IMR-90 (cell line): ENCODE measurements around the gene CEBPG.

ENCODE experiments used
- BHLHE40 ChIP-seq: fragments of 150-350 bp; IDR thresholded peaks from 2 replicates; pipeline ENCODE4 v1.6.1; 2016; ENCODE audit warnings: mild to moderate bottlenecking, low read depth, low read length
- CEBPB ChIP-seq: IDR thresholded peaks from 2 replicates; pipeline ENCODE4 v1.6.1; 2012; ENCODE audit warnings: low read depth, low read length, improper control_type of control experiment
- CHD1 ChIP-seq: IDR thresholded peaks from 2 replicates; pipeline ENCODE4 v1.6.1; 2012; ENCODE audit warnings: low read depth, low read length, improper control_type of control experiment
- CTCF ChIP-seq: conservative IDR thresholded peaks from 2 replicates; pipeline ENCODE4 v1.5.1; 2012; ENCODE audit warnings: mild to moderate bottlenecking, low read depth, low read length, improper control_type of control experiment
- ELK1 ChIP-seq: fragments of 150-350 bp; IDR thresholded peaks from 2 replicates; pipeline ENCODE4 v1.6.1; 2016; ENCODE audit warnings: low read depth, mild to moderate bottlenecking, low read length, moderate library complexity, borderline replicate concordance
- MAFK ChIP-seq: IDR thresholded peaks from 2 replicates; pipeline ENCODE4 v1.6.1; 2012; ENCODE audit warnings: low read depth, low read length, improper control_type of control experiment
- MXI1 ChIP-seq: IDR thresholded peaks from 2 replicates; pipeline ENCODE4 v1.6.1; 2012; ENCODE audit warnings: low read depth, mild to moderate bottlenecking, low read length, moderate library complexity, borderline replicate concordance
- POLR2A ChIP-seq: IDR thresholded peaks from 2 replicates; pipeline ENCODE4 v1.6.1; 2012; ENCODE audit warnings: mild to moderate bottlenecking, low read depth, low read length
- RAD21 ChIP-seq: IDR thresholded peaks from 2 replicates; pipeline ENCODE4 v1.6.1; 2012; ENCODE audit warnings: low read length, improper control_type of control experiment
- RCOR1 ChIP-seq: IDR thresholded peaks from 2 replicates; pipeline ENCODE4 v1.6.1; 2012; ENCODE audit warnings: mild to moderate bottlenecking, low read length, improper control_type of control experiment; ENCODE audit not compliant: insufficient replicate concordance
- RFX5 ChIP-seq: IDR thresholded peaks from 2 replicates; pipeline ENCODE4 v1.8.0; 2012; ENCODE audit warnings: low read depth, mild to moderate bottlenecking, low read length, moderate library complexity
- SMC3 ChIP-seq: fragments of 150-350 bp; IDR thresholded peaks from 2 replicates; pipeline ENCODE4 v1.6.1; 2016; ENCODE audit warnings: low read depth, mild to moderate bottlenecking, antibody characterized with exemption, low read length, moderate library complexity
- TF ChIP-seq, protein P1 (sequence below): fragments of 150-350 bp; IDR thresholded peaks from 2 replicates; pipeline ENCODE4 v1.6.1; 2017; ENCODE audit warnings: mild to moderate bottlenecking, antibody characterized with exemption, low read length, low read depth

- TF ChIP-seq POLR2A (no peak), CTCF (no peak), RFX5 (no peak), CHD1 (no peak), RAD21 (no peak), ELK1 (no peak), MXI1 (no peak), MAFK (no peak), SMC3 (no peak), CEBPB (no peak), BHLHE40 (no peak), RCOR1 (no peak)
- TF ChIP-seq, protein P1, sequence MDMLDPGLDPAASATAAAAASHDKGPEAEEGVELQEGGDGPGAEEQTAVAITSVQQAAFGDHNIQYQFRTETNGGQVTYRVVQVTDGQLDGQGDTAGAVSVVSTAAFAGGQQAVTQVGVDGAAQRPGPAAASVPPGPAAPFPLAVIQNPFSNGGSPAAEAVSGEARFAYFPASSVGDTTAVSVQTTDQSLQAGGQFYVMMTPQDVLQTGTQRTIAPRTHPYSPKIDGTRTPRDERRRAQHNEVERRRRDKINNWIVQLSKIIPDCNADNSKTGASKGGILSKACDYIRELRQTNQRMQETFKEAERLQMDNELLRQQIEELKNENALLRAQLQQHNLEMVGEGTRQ, result no peak
Observed at GRCh38 chr19:33329060-33329459, 44.4 kb upstream of the CEBPG start.
